ACC112 (cell line): Measurements from ENCODE around the gene RBM38.

Experiments used
- H2AFZ ChIP-seq: fragments of 200-600 bp; sonication (generic); one replicate; pipeline ENCODE4 v1.6.0; 2017; ENCODE audit warnings: antibody characterized with exemption, low read length; ENCODE audit not compliant: unreplicated experiment
- H3K27ac ChIP-seq: fragments of 200-600 bp; sonication (generic); 2 replicates; pipeline ENCODE4 v1.5.1; 2014; ENCODE audit warnings: low read depth, mild to moderate bottlenecking, antibody characterized with exemption, low read length, moderate library complexity
- H3K27me3 ChIP-seq: fragments of 200-600 bp; sonication (generic); 2 replicates; pipeline ENCODE4 v1.6.1; 2014; ENCODE audit warnings: mild to moderate bottlenecking, antibody characterized with exemption, low read length, moderate library complexity, mixed read lengths; ENCODE audit not compliant: insufficient read depth
- H3K36me3 ChIP-seq: fragments of 200-600 bp; sonication (generic); 2 replicates; pipeline ENCODE4 v1.6.1; 2016; ENCODE audit warnings: mild to moderate bottlenecking, antibody characterized with exemption, low read length, moderate library complexity, mixed read lengths; ENCODE audit not compliant: insufficient read depth
- H3K4me1 ChIP-seq: fragments of 200-600 bp; sonication (generic); one replicate; pipeline ENCODE4 v1.6.1; 2016; ENCODE audit warnings: low read length, mixed read lengths; ENCODE audit not compliant: insufficient read depth, unreplicated experiment, control insufficient read depth
- H3K4me3 ChIP-seq: fragments of 200-600 bp; sonication (generic); 2 replicates; pipeline ENCODE4 v1.5.1; 2014; ENCODE audit warnings: mild to moderate bottlenecking, low read depth, low read length
- H3K79me2 ChIP-seq: fragments of 200-600 bp; sonication (generic); one replicate; pipeline ENCODE4 v1.6.0; 2016; ENCODE audit warnings: low read length; ENCODE audit not compliant: control insufficient read depth, unreplicated experiment, insufficient read depth

Gene RBM38

DNA sequence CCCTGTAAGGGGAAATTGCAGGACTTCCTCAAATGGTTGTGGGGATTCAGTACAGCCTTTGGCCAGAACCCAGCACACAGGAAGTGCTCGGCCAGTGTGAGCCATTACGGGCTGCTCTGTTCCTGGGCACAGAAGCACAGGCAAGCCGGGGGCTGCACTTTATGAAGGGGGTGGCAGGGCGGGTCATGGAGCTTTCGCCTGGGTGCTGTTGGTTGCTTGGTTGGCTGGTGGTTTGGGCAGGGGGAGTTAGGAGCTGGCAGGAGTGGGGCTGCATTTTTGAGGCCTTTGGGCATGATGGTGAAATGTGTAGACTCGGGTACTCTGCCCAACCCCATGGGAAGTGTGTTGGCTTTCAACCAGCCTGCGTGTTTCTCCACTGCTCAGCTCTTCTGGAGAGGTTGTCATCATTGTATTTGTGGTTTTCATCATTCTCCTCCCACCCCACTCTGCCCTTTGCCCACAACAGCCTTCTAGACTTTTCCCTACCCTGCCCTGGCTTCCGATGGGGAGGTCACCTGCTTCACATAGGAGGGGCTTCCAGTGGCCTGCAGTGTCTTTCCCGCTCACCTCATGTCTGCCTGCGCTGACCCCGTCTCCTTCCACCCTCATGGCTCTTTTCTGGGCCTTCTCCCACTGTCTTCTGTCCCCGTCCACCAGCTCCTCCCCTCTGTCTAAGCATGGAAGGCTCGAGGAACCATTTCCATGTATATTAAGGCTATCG, 16.1 kb upstream of the RBM38 start:
- Histone ChIP-seq H3K27me3 (no peaks in the 10 kb centered on the region), H3K4me1 (no peaks in the 10 kb centered on the region), H3K27ac (no peak overlapping the region), H3K79me2 (no peaks in the 10 kb centered on the region), H3K36me3 (peaks cover 6% of the 10 kb centered on the region; the same call in 1 of the 2 replicates), H2AFZ (no peak overlapping the region), H3K4me3 (no peak overlapping the region)

DNA sequence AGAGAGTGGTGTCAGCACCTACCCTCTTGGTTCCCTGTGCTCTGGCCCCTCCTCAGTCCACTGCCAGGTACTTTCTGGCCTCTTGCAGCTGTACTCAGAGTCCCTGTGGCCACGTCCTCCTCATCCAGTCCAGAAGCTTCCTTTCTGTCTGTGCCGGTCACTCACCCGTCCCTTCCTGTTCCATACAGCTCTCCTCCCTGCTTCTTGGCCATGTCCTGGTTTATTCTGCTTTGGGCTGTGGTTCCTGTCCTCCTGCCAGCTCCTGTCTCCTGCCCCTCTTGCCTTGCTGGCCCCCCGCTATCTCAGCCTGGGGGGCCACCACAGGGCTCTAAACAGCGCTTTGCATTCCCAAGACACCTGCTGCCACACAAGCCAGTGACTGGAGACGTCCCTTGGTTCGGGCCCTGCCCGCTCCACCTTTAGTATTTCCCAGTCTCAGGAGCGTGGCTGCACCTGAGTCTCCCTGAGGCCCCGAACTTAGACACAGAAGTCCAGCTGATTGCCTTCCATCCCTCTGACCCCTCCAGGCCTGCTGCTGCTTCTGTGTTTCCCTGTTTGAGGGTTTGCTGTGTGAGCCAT, 15.5 kb upstream of the RBM38 start:
- Histone ChIP-seq H3K36me3 (peaks cover 6% of the 10 kb centered on the region; the same call in 1 of the 2 replicates), H2AFZ (no peak overlapping the region), H3K79me2 (no peaks in the 10 kb centered on the region), H3K27me3 (no peaks in the 10 kb centered on the region), H3K4me3 (no peak overlapping the region), H3K27ac (no peak overlapping the region), H3K4me1 (no peaks in the 10 kb centered on the region)

DNA sequence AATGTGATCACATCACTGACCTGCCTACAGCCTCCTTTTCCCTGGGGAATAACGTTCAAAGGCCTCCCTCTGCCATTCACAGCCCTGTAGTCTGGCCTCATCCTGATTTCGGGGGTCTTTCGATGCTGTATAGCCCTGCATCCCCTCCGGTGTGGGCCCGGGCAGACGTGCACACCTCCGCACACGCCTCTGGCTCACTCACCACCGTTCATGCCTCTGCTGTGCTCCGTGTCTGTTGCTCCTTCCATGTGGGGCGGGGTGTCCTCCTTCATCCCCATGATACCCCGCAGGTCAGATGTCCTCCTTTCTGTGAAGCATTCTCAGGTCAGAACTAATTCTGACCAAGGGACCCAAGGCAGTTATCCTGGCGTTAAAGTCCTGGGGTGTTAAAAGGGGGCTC, 13.8 kb upstream of the RBM38 start:
- no peaks in the 10 kb centered on the region for H3K79me2 ChIP-seq
- no peak overlapping the region for H2AFZ ChIP-seq
- H3K27ac ChIP-seq: no peak overlapping the region
- H3K4me3 ChIP-seq: no peak overlapping the region
- H3K4me1 ChIP-seq: no peaks in the 10 kb centered on the region
- H3K27me3 ChIP-seq: no peaks in the 10 kb centered on the region
- H3K36me3 ChIP-seq: no peaks in the 10 kb centered on the region

DNA sequence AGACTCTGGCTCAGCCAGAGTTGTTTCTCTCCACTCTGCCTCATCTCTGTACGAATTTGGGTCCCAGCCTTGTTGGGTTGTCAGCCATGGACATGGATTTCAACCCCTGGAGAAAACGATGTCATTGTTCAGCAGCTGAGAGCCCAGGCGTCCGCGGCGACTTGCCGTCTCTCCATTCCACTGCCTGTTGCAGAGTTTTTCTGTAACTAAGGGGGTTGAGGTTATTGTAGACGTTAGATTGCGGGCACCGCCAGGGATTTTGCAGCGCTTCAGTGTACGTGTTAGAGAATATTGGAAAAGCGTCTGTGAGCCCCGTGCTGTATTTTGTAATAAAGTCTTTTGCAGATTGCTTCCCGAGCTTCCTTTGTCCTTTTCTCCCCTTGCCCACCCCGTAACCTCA, 13.1 kb upstream of the RBM38 start:
- H3K27ac ChIP-seq: no peak overlapping the region
- no peak overlapping the region for H2AFZ ChIP-seq
- H3K79me2 ChIP-seq: no peaks in the 10 kb centered on the region
- H3K4me1 ChIP-seq: no peaks in the 10 kb centered on the region
- H3K27me3 ChIP-seq: no peaks in the 10 kb centered on the region
- H3K4me3 ChIP-seq: no peak overlapping the region
- no peaks in the 10 kb centered on the region for H3K36me3 ChIP-seq

DNA sequence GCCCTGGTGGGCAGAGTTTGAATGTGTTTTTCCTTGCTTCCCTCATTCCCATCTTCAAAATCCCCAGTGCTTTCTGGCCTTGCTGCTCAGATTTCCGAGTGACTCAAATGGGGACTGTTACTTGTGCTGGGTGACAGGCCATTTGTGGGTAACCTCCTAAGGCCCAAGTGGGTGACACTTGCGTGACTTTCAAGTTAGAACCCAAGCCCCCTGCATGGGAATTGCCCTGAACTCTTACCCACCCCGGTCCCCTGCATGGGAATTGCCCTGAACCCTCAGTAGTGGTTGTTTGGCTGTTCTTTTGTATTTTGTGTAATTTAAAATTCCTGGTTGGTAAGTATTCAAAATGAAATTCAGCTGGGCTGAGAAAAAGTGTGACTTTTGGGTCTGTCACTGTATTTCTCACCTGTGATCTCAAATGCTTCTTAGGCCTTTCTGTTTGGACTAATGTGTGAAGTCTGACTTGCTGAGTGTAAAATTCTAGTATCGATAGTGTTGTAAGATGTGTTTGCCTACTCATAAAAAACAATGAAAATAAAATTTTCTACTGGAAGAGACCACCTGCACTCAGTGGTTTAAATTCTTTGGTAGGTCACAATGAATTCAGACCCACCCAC, 12.4 kb upstream of the RBM38 start:
- no peaks in the 10 kb centered on the region for H3K27me3 ChIP-seq
- no peak overlapping the region for H2AFZ ChIP-seq
- H3K4me1 ChIP-seq: no peaks in the 10 kb centered on the region
- no peak overlapping the region for H3K27ac ChIP-seq
- H3K36me3 ChIP-seq: no peaks in the 10 kb centered on the region
- no peaks in the 10 kb centered on the region for H3K79me2 ChIP-seq
- no peak overlapping the region for H3K4me3 ChIP-seq

DNA sequence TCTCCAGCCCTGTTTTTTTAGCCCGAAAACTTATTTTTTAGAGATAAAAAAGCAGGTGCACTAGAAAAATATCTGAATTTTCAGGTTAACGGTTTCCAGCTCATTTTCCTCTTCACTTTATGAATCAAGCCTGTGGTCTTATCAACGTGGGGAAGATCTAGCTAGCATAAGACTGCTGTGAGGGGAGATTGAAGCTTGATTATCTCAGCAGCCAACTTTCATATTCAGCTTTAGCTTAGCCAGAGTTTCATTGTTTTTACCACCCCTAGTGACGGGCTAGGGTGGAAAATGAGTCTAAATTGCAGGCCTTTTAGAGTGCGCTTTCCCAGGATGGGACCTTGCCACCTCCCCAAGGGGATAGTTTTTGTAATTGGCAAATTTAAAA, 11.9 kb upstream of the RBM38 start:
- Histone ChIP-seq H3K4me1 (no peaks in the 10 kb centered on the region), H3K79me2 (no peaks in the 10 kb centered on the region), H3K4me3 (no peak overlapping the region), H2AFZ (no peak overlapping the region), H3K36me3 (no peaks in the 10 kb centered on the region), H3K27ac (no peak overlapping the region), H3K27me3 (no peaks in the 10 kb centered on the region)

DNA sequence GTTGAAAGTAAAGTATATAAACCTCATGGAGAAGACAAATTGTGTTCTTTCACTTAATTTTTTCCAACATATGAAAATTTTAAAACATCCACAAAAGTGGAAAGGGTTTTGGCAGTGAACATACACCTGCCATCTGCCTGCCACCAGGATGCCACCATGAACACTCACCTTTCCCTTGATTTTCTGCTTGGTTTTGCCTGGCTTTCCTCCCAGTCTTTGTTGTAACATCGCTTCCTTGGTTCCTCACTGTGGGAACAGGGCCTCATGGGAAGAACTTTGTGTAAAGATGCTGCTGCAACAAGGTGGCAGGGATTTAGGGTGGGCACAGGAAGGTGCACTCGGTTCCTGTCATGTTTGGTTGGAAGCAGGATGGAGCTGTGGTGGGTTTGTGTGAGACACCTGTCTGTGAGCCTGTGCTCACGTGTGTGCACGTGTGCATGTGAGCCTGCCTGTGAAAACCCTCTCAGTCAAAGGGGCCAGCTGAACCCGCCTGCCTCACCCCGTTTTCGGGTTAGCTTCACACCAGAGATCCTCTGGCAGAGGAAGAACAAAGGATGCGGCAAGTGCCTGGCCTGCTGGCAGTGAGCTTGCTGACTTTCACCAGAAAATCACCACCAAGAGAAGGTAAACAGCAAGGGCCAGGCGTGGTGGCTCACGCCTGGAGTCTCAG, 11.0 kb upstream of the RBM38 start:
- H3K79me2 ChIP-seq: no peaks in the 10 kb centered on the region
- H3K36me3 ChIP-seq: no peaks in the 10 kb centered on the region
- H3K27me3 ChIP-seq: no peaks in the 10 kb centered on the region
- no peaks in the 10 kb centered on the region for H3K4me1 ChIP-seq
- H3K27ac ChIP-seq: no peak overlapping the region
- H3K4me3 ChIP-seq: no peak overlapping the region
- H2AFZ ChIP-seq: no peak overlapping the region

DNA sequence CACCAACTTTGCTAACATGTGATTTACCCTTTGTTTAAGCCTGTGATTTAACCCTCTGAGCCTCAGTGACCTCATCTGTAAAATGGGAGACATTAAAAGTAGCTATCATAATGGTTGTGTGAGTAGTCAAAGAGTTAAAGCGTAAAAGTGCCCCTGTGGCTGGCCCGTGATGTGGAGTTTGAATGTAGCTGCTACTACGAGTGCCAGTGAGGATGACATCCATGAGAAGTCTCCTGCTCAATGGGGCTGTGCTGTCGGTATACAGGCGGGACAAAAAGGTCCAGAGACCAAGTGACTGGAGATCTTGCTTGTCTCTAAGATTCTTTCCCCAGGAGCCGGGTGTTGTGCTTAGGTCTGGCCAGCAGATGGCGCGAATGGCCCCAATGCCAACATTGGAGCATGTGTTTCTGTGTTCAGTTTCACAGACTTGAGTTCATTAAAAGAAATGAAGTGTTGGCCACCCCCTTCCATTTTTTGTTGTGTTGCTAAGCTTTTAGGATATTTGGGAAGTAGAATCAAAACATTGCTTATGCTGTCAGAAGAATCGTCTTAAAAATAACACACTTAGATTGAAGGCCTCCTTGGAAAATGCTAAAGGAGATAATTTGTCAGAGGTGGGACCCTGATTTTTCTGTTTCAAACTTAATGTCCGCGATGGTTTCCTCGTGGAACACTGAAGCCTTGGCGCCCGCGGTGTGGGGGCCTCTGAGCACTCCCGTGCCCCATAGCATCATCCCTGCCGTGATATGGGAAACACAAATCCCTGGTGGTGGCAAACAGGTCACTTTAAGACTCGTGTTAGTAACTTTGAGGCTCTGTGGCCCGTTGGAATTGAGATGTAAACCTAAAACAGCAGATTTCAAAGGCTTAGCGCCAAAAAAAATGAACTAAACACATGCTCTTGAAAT, 9.3 kb upstream of the RBM38 start:
- H2AFZ ChIP-seq: no peak overlapping the region
- H3K79me2 ChIP-seq: no peaks in the 10 kb centered on the region
- H3K4me1 ChIP-seq: no peaks in the 10 kb centered on the region
- H3K27ac ChIP-seq: no peak overlapping the region
- no peaks in the 10 kb centered on the region for H3K27me3 ChIP-seq
- no peak overlapping the region for H3K4me3 ChIP-seq
- H3K36me3 ChIP-seq: no peaks in the 10 kb centered on the region

DNA sequence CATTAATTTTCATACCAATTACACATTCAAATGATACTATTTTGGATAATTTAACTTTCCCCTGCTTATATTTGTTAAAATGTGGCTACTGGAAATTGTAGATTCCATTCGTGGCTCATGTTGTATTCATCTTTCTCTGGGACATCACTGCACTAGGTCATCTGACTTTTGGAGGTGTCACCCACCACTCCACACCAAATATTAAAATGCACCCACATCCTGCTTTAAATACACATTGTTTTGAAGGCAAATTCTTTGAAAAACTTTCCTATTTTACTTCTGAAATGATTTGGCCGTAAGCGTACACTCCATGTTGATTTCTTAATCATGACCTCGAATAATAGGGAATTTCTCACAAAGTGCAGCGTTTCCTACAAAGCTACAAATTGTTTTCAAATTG, 8.7 kb upstream of the RBM38 start:
- Histone ChIP-seq H2AFZ (no peak overlapping the region), H3K27me3 (no peaks in the 10 kb centered on the region), H3K27ac (no peak overlapping the region), H3K79me2 (no peaks in the 10 kb centered on the region), H3K36me3 (no peaks in the 10 kb centered on the region), H3K4me3 (no peak overlapping the region), H3K4me1 (no peaks in the 10 kb centered on the region)
